Effector CD4-positive, alpha-beta T cell (primary cell): ENCODE results near the gene ZNF714.
"Not testable (repeated sequence)": the region's sequence is repeated elsewhere in the genome, so short reads cannot be mapped to it uniquely, and the experiment has no call there.

Source experiments
- DNase-seq: peaks from one replicate; pipeline ENCODE4 v3.0.0-alpha.2; 2020

ZNF714 gene

GRCh38 chr19:21133633-21134032 is 51.6 kb downstream of the ZNF714 start:
- no peak for DNase-seq

- no peak for DNase-seq
Observed at GRCh38 chr19:21134934-21135366, 52.9 kb downstream of the ZNF714 start.

GRCh38 chr19:21135433-21135832 is 53.4 kb downstream of the ZNF714 start:
- DNase-seq, result no peak

- no peak for DNase-seq
Observed at GRCh38 chr19:21138130-21138529, 56.1 kb downstream of the ZNF714 start.

DNA sequence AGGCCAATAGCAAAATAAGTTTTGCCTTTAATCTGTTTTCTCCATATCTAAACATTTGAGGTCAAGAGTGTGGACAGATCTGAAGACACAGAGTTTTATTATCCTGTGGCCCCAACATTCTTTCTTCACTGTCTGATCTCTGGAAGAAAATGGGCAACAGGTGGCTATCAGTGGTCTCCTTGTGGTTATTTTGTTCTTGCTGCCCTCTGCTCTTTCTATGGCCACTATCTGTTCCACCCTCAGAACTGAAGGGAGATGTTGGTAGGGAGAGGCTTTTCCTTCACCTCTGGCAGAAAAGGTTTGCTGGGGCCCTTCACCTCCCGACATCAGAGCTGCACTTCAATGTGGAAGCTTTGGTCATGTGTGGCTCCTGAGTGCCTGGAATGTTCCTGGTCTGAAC is 59.0 kb downstream of the ZNF714 start:
- DNase-seq, result not testable (repeated sequence)

- peak; percentile 84 for DNase-seq
Observed at GRCh38 chr19:21141787-21142464, 59.9 kb downstream of the ZNF714 start, which contains the start of gene ZNF431. ZNF431 (plus strand) TSS chr19:21142040; CDS start chr19:21142184, 144 bp downstream.

- no peak for DNase-seq
Observed at GRCh38 chr19:21143428-21143827, 61.4 kb downstream of the ZNF714 start.

- DNase-seq, result no peak
Observed at GRCh38 chr19:21143854-21144253, 61.9 kb downstream of the ZNF714 start.

DNA sequence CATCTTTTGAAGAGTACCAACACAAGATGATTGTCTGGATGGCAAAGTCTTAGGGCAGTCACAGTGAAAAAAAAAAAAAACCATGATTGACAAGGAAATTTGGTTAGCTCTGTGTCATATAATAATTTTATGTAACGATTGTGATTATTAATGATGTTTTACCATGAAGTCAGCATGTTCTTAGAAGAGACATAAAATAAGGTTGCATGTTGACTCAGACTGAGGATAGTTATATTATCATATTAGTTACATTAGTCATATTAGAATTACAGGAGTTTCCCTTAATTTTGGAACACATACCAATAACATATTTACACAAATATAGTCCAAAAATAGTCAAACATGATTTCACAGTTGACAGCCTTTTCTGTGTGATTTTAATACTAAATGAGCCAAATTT is 65.5 kb downstream of the ZNF714 start:
- DNase-seq, result no peak

DNA sequence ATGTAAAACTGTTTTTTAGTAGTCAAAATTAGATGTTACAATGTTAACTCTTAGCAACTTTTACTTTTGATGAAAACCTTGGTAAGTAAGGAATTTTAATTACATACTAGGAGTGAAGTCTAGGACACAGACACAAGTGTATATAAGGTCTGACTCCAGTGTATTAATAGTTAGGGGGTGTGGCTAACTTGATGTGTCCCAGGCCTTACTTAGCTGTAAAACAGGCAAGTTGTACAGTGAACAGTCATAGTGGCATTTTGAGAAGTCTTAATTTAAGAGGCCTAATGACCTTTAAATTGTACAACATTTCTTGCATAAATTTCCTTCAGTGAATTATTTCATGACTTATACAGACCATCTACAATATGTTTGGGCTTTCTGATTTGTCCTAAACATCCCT is 66.7 kb downstream of the ZNF714 start:
- DNase-seq, result no peak

DNA sequence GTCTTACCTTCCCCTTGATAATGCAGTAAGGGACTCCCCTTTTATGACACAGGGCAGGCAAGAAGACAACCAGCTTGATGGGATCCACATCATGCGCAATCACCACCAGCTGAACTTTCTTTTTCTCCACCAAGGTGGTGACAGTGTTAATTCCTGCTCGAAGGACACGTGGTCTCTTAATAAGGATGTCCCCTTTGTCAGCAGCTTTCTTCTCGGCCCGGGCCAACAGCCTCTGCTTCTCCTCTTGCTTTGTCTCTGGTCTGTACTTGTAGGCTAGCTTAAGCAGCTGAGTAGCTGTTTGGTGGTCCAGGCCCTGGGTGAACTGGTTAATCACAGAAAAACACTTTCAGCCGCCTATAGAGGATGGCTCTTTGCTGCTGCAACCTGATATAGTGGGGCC is 67.9 kb downstream of the ZNF714 start:
- no peak for DNase-seq

GRCh38 chr19:21151460-21151859 is 69.5 kb downstream of the ZNF714 start:
- no peak for DNase-seq

GRCh38 chr19:21158523-21159135 is 76.6 kb downstream of the ZNF714 start:
- no peak for DNase-seq

- DNase-seq, result no peak
Observed at GRCh38 chr19:21164541-21164940, 82.5 kb downstream of the ZNF714 start.

DNA sequence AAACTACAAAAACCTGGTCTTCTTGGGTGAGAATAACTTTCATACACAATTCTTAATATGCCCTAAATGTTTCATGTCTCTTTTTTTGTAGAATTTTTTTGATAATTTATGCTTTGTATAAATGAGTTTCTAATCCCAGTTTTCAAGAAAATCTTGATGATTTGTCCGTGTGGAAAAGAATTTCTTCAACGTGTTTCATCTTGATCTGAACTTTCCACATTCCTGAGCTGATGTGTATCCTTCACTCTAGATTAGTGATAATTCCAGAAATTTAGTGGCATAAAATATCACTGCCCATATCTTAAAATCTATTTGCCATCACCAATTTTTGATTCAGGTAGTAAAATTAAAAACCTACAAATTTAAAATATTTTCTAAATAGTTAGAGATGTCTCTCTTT is 84.4 kb downstream of the ZNF714 start:
- no peak for DNase-seq
